ENCODE measurements around the gene EAPP.

DNA sequence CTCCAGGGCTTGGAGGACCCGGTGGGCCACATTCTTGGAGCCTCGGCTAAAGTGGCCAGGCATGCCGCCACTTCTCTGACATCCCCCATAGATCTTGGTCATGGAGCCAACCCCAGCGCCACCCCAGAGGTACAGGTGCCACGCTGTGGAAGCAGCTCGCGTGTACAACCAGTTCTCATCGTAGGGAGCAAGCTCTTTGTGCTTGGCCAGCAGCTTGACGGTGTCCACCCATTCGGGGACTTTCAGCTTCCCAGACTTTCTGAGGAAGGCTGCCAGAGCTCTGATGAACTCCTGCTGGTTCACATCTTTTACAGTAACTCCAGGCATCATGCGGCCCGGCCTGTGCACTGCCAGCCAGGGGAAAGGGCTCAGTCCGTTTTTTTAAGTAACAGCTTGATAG, 29.3 kb upstream of the EAPP start:
- no peak for TF ChIP-seq POLR2A (IDR thresholded peaks at IDR 0.05)
- TF ChIP-seq, protein P1, sequence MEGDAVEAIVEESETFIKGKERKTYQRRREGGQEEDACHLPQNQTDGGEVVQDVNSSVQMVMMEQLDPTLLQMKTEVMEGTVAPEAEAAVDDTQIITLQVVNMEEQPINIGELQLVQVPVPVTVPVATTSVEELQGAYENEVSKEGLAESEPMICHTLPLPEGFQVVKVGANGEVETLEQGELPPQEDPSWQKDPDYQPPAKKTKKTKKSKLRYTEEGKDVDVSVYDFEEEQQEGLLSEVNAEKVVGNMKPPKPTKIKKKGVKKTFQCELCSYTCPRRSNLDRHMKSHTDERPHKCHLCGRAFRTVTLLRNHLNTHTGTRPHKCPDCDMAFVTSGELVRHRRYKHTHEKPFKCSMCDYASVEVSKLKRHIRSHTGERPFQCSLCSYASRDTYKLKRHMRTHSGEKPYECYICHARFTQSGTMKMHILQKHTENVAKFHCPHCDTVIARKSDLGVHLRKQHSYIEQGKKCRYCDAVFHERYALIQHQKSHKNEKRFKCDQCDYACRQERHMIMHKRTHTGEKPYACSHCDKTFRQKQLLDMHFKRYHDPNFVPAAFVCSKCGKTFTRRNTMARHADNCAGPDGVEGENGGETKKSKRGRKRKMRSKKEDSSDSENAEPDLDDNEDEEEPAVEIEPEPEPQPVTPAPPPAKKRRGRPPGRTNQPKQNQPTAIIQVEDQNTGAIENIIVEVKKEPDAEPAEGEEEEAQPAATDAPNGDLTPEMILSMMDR (IDR thresholded peaks at IDR 0.05), result no peak
